Endodermal cell (in vitro differentiated cells): Measurements from ENCODE around the gene ACTL8. TPM values are rescaled to one million over a fixed set of nuclear protein-coding genes. Genes with fewer than 3 reads are reported as not detected.

ENCODE experiments used
- DNase-seq: peaks from one replicate; pipeline ENCODE4 v3.0.0-alpha.2; 2017
- H3K27ac ChIP-seq: 2 replicates; pipeline ENCODE4 v1.5.1; 2013; ENCODE audit warnings: mild to moderate bottlenecking, low read depth, low read length, moderate library complexity
- H3K27me3 ChIP-seq: 2 replicates; pipeline ENCODE4 v1.6.1; 2013; ENCODE audit warnings: mild to moderate bottlenecking, low read length, moderate library complexity; ENCODE audit not compliant: insufficient read depth, control insufficient read depth, poor library complexity, severe bottlenecking
- H3K36me3 ChIP-seq: 2 replicates; pipeline ENCODE4 v1.7.0; 2013; ENCODE audit warnings: mild to moderate bottlenecking, low read length, moderate library complexity; ENCODE audit not compliant: control insufficient read depth, insufficient read depth
- H3K4me1 ChIP-seq: one replicate; pipeline ENCODE4 v1.7.0; 2013; ENCODE audit warnings: low read length; ENCODE audit not compliant: control insufficient read depth, insufficient read depth
- H3K4me3 ChIP-seq: 2 replicates; pipeline ENCODE4 v1.5.1; 2013; ENCODE audit warnings: mild to moderate bottlenecking, low read length, moderate library complexity
- H3K9ac ChIP-seq: 2 replicates; pipeline ENCODE4 v1.6.1; 2013; ENCODE audit warnings: mild to moderate bottlenecking, low read length, moderate library complexity; ENCODE audit not compliant: poor library complexity, severe bottlenecking; ENCODE audit errors: extremely low read depth
- H3K9me3 ChIP-seq: 2 replicates; pipeline ENCODE4 v1.6.1; 2013; ENCODE audit warnings: mild to moderate bottlenecking, low read length, moderate library complexity; ENCODE audit not compliant: control insufficient read depth
- H3K27ac Mint-ChIP-seq: 2 replicates; pipeline ENCODE4 v1.8.0; 2020; ENCODE audit warnings: mixed read lengths
- H3K27me3 Mint-ChIP-seq: 2 replicates; pipeline ENCODE4 v1.8.0; 2021; ENCODE audit warnings: mild to moderate bottlenecking, mixed read lengths; ENCODE audit not compliant: insufficient read depth
- H3K36me3 Mint-ChIP-seq: 2 replicates; pipeline ENCODE4 v1.8.0; 2020; ENCODE audit warnings: low read depth, mixed read lengths
- H3K4me1 Mint-ChIP-seq: 2 replicates; pipeline ENCODE4 v1.8.0; 2020; ENCODE audit warnings: mixed read lengths
- H3K4me3 Mint-ChIP-seq: 2 replicates; pipeline ENCODE4 v1.8.0; 2020; ENCODE audit warnings: mild to moderate bottlenecking, moderate library complexity, mixed read lengths
- H3K9me3 Mint-ChIP-seq: 2 replicates; pipeline ENCODE4 v1.8.0; 2020; ENCODE audit warnings: mild to moderate bottlenecking, mixed read lengths
- CTCF ChIP-seq: fragments of 200-600 bp; sonication (generic); conservative IDR thresholded peaks from 2 replicates; pipeline ENCODE4 v1.5.0; 2021; ENCODE audit warnings: antibody characterized with exemption, mild to moderate bottlenecking
- WGBS, 2 experiments: methylation state at CpG; one replicate each; pipeline versions ENCODE4 v1.1.5 to v1.1.7; 2013; ENCODE audit warnings: missing lambda C conversion rate in 2 of 2, mixed read lengths in 1 of 2; ENCODE audit not compliant: insufficient coverage in 1 of 2, insufficient read length in 1 of 2; 5-methylcytosine and 5-hydroxymethylcytosine counted together
- total RNA-seq, 2 donors: library from RNA; stranded (reverse); fragmentation: NEBNext Ultra II Directional in 1 of 2; extraction: Animal tissue kit (Norgen Biotek cat#: 25700) in 1 of 2; gene quantifications; 2 replicates in 1 of 2; 3 replicates in 1 of 2; pipeline ENCODE4 v1.2.1, GENCODE V29; 2021

ACTL8 gene
- total RNA-seq, 2 donors from 2014 or later = not detected

GRCh38 chr1:17713993-17714392, 41.1 kb upstream of the ACTL8 start:
- Histone ChIP-seq H3K9ac (no peak overlapping the region), H3K4me3 (no peak overlapping the region), H3K4me1 (no peaks in the 10 kb centered on the region), H3K36me3 (no peaks in the 10 kb centered on the region), H3K27ac (no peak overlapping the region), H3K9me3 (peaks cover 25% of the 10 kb centered on the region), H3K27me3 (peaks cover 76% of the 10 kb centered on the region)
- H3K4me3 Mint-ChIP-seq = no peak overlapping the region
- no peak overlapping the region for H3K27ac Mint-ChIP-seq
- H3K4me1 Mint-ChIP-seq = no peaks in the 10 kb centered on the region
- peaks cover 27% of the 10 kb centered on the region for H3K9me3 Mint-ChIP-seq
- WGBS, 2 experiments = 94 to 96% methylated on average over 4 to 5 of the region's 5 CpGs
- H3K36me3 Mint-ChIP-seq = peaks cover 3% of the 10 kb centered on the region
- DNase-seq = no peak
- H3K27me3 Mint-ChIP-seq = peaks cover 72% of the 10 kb centered on the region
- no peak for TF ChIP-seq CTCF

GRCh38 chr1:17717594-17718535, 37.3 kb upstream of the ACTL8 start:
- H3K4me1 Mint-ChIP-seq = no peaks in the 10 kb centered on the region
- DNase-seq = no peak
- no peaks in the 10 kb centered on the region for H3K36me3 ChIP-seq
- no peak overlapping the region for H3K27ac ChIP-seq
- no peaks in the 10 kb centered on the region for H3K36me3 Mint-ChIP-seq
- WGBS, 2 experiments = 88 to 89% methylated on average over 25 of the region's 25 CpGs
- H3K27me3 Mint-ChIP-seq = peaks cover 42% of the 10 kb centered on the region
- no peak overlapping the region for H3K4me3 ChIP-seq
- H3K27ac Mint-ChIP-seq = no peak overlapping the region
- H3K4me3 Mint-ChIP-seq = no peak overlapping the region
- no peak for TF ChIP-seq CTCF
- peaks cover 47% of the 10 kb centered on the region for H3K27me3 ChIP-seq
- no peaks in the 10 kb centered on the region for H3K9me3 Mint-ChIP-seq
- no peaks in the 10 kb centered on the region for H3K9me3 ChIP-seq
- H3K9ac ChIP-seq = no peak overlapping the region
- H3K4me1 ChIP-seq = no peaks in the 10 kb centered on the region

- H3K36me3 ChIP-seq = no peaks in the 10 kb centered on the region
- Mint-ChIP-seq H3K27ac (no peak overlapping the region), H3K4me1 (no peaks in the 10 kb centered on the region), H3K27me3 (peaks cover 27% of the 10 kb centered on the region), H3K4me3 (no peak overlapping the region), H3K36me3 (no peaks in the 10 kb centered on the region), H3K9me3 (no peaks in the 10 kb centered on the region)
- no peak for TF ChIP-seq CTCF
- no peaks in the 10 kb centered on the region for H3K4me1 ChIP-seq
- no peak for DNase-seq
- H3K4me3 ChIP-seq = no peak overlapping the region
- peaks cover 31% of the 10 kb centered on the region for H3K27me3 ChIP-seq
- 92 to 100% methylated on average over 4 to 5 of the region's 5 CpGs for WGBS, 2 experiments
- no peak overlapping the region for H3K27ac ChIP-seq
- no peaks in the 10 kb centered on the region for H3K9me3 ChIP-seq
- H3K9ac ChIP-seq = no peak overlapping the region
These were observed 35.3 kb upstream of the ACTL8 start for GRCh38 chr1:17719874-17720273.
